ENCODE measurements around the gene TULP4. TPM values are rescaled to one million over a fixed set of nuclear protein-coding genes. Genes with fewer than 3 reads are reported as not detected.

The TULP4 gene
- total and polyA plus RNA-seq, 2 of the 8 experiments (the other 6 are each of a cell fraction or from before 2014, with no cell fraction given), result 7.7 to 51.6 TPM

GRCh38 chr6:158475344-158476302, 163.4 kb downstream of the TULP4 start (continued):
- no peak for TF ChIP-seq RNF2 (IDR thresholded peaks at IDR 0.05; ENCODE audit: borderline replicate concordance, low read depth, low read length, missing control alignments, poor library complexity, severe bottlenecking)
- no peak for TF ChIP-seq HDAC2 (IDR thresholded peaks at IDR 0.05; ENCODE audit: borderline replicate concordance in 1 of 2, low read depth in 2 of 2, low read length in 2 of 2)
- no peak for TF ChIP-seq SP1 (IDR thresholded peaks at IDR 0.05; ENCODE audit: low read depth, low read length)
